ENCODE measurements around the gene SCG2. TPM values are rescaled to one million over a fixed set of nuclear protein-coding genes. Genes with fewer than 3 reads are reported as not detected.
A peak's percentile ranks its signal among the peaks of the same experiment; 100 is the strongest.

Gene SCG2
- under 1 TPM in 1 of 2 donors, not detected in 1; 0.13 TPM for total RNA-seq
- polyA plus RNA-seq (2013, experiment 1 of 2): 5.3 TPM
- 6.2 TPM for polyA plus RNA-seq (2013, experiment 2 of 2)
- long read RNA-seq, experiment 1: 0 reads
- long read RNA-seq, experiment 2: 0 reads
- long read RNA-seq, experiment 3: 0 reads
- long read RNA-seq, experiment 4: 0 reads

DNA sequence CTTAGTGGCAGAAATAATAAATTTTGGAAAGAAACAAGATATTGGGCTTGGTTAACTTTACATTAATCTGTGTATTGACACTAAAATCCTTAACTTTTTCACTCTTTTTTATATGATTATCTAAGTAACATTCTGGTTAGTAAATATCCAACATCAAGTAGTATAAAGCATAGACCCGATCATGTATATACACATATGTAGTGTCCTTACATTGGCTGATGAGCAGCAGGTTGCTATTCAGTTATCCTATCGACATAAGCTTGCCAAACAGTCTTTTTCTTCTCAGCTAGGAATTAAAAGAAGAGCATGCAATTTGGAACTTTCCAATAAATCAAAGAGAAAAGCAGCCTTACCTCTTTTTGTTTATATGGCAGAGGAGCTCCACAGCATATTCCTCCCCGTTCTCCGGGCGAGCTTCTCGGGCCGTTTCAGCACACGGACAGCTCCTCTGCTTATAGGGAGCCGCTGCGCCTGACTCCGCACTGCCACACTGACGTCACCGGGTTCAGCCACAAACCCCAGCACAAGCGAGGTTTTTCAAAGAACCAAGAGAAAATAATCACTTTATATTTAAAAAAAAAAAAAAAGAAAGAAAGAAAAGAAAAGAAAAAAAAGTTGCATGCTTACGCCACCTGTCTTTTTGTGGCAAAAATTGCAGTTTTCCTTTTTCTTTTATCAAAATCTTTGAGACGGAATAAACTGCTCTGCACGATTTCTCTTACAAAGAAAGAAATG is at the start of gene SCG2:
SCG2 (minus strand) TSS at position 430 of the 735 bp plus-strand sequence. CDS start 3,079 bp downstream, outside the sequence.
- Histone ChIP-seq H3K4me3 (ENCODE audit: low read length) (no peak within 1 kb of the TSS), H3K9ac (ENCODE audit: extremely low read depth, low read length, poor library complexity, severe bottlenecking) (no peak within 1 kb of the TSS), H3K27ac (ENCODE audit: low read depth, low read length) (no peak within 1 kb of the TSS), H3K4me1 (ENCODE audit: control insufficient read depth, insufficient read depth, low read length) (no peaks in the 10 kb centered on the region), H3K36me3 (ENCODE audit: control insufficient read depth, insufficient read depth, low read length) (no peaks in the 10 kb centered on the region), H3K9me3 (ENCODE audit: control insufficient read depth, low read length) (no peaks in the 10 kb centered on the region), H3K27me3 (ENCODE audit: control insufficient read depth, insufficient read depth, low read length, poor library complexity, severe bottlenecking) (peaks cover 33% of the 10 kb centered on the region)
- H3K4me3 Mint-ChIP-seq: no peak within 1 kb of the TSS
- H3K27ac Mint-ChIP-seq: no peak within 1 kb of the TSS
- TF ChIP-seq CTCF (conservative IDR thresholded peaks at IDR 0.05): peak; percentile 49
- peaks cover 61% of the 10 kb centered on the region for H3K27me3 Mint-ChIP-seq (ENCODE audit: insufficient read depth)
- H3K36me3 Mint-ChIP-seq (ENCODE audit: low read depth): no peaks in the 10 kb centered on the region
- DNase-seq: peak; percentile 90
- no peaks in the 10 kb centered on the region for H3K9me3 Mint-ChIP-seq
- H3K4me1 Mint-ChIP-seq: peaks cover 6% of the 10 kb centered on the region
- WGBS, 2 experiments (ENCODE audit: insufficient coverage in 1 of 2, insufficient read length in 1 of 2): 22 to 46% methylated on average over 6 to 17 of the region's 17 CpGs

DNA sequence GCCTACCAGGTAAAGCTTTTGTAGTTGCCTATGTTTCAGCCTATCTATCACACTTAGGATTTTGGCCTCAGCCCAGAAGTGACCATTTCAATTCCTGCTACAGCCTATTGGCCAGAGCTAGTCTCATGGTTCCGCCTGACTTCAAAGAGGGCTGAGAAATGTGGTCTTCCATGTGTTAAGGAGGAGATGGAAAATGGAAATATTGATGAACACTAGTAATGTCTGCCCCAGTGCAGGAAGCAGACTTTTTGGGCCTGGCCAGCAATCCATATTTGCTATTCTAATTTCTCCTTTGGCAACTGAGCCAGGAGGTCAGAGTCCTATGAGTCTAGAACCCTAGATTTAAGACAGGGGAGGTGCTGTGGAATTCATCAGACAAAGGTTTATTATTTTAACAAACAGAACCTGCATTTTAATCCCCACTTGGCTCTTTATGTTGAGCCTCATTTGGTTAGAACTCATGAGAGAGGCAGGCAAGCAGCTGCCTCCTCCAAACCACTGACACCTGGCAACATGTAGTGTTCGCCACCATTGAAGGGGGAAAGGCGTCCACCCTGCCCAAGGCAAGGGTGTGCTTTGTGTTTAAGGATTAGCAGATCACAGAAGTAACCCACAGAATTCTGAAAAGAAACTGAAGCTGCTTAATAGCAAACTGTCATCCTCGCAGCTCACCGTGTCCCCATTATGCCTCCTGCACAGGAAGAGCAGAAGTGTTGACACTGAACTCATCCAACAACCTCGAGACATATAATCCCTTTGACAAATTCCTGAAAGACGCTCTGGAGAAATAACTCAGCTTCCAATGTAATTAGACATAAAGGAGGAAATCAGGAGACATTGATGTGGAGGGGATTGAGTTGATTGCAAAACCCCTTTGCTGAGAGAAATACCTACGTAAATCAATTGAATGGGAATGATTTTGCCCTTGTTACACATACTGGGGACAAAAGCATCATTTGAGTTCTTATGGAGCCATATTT is 47.7 kb upstream of the SCG2 start:
- H3K4me3 Mint-ChIP-seq: no peak overlapping the region
- H3K27me3 Mint-ChIP-seq (ENCODE audit: insufficient read depth): peaks cover 8% of the 10 kb centered on the region
- no peak overlapping the region for H3K27ac ChIP-seq (ENCODE audit: low read depth, low read length)
- TF ChIP-seq CTCF (conservative IDR thresholded peaks at IDR 0.05): no peak
- H3K36me3 ChIP-seq (ENCODE audit: control insufficient read depth, insufficient read depth, low read length): no peaks in the 10 kb centered on the region
- H3K27ac Mint-ChIP-seq: no peak overlapping the region
- no peaks in the 10 kb centered on the region for H3K4me1 ChIP-seq (ENCODE audit: control insufficient read depth, insufficient read depth, low read length)
- no peaks in the 10 kb centered on the region for H3K36me3 Mint-ChIP-seq (ENCODE audit: low read depth)
- no peak overlapping the region for H3K4me3 ChIP-seq (ENCODE audit: low read length)
- H3K4me1 Mint-ChIP-seq: peaks cover 6% of the 10 kb centered on the region
- no peak for DNase-seq
- no peaks in the 10 kb centered on the region for H3K27me3 ChIP-seq (ENCODE audit: control insufficient read depth, insufficient read depth, low read length, poor library complexity, severe bottlenecking)
- H3K9me3 ChIP-seq (ENCODE audit: control insufficient read depth, low read length): no peaks in the 10 kb centered on the region
- WGBS, 2 experiments (ENCODE audit: insufficient coverage in 1 of 2, insufficient read length in 1 of 2): 90 to 95% methylated on average over 5 to 8 of the region's 8 CpGs
- peaks cover 3% of the 10 kb centered on the region for H3K9me3 Mint-ChIP-seq
- H3K9ac ChIP-seq (ENCODE audit: extremely low read depth, low read length, poor library complexity, severe bottlenecking): no peak overlapping the region

- H3K4me1 ChIP-seq (ENCODE audit: control insufficient read depth, insufficient read depth, low read length): no peaks in the 10 kb centered on the region
- no peaks in the 10 kb centered on the region for H3K36me3 Mint-ChIP-seq (ENCODE audit: low read depth)
- H3K9ac ChIP-seq (ENCODE audit: extremely low read depth, low read length, poor library complexity, severe bottlenecking): no peak overlapping the region
- no peaks in the 10 kb centered on the region for H3K9me3 ChIP-seq (ENCODE audit: control insufficient read depth, low read length)
- no peak for TF ChIP-seq CTCF (conservative IDR thresholded peaks at IDR 0.05)
- H3K4me3 Mint-ChIP-seq: no peak overlapping the region
- H3K27ac Mint-ChIP-seq: no peak overlapping the region
- no peaks in the 10 kb centered on the region for H3K27me3 ChIP-seq (ENCODE audit: control insufficient read depth, insufficient read depth, low read length, poor library complexity, severe bottlenecking)
- no peak overlapping the region for H3K4me3 ChIP-seq (ENCODE audit: low read length)
- H3K27me3 Mint-ChIP-seq (ENCODE audit: insufficient read depth): peaks cover 8% of the 10 kb centered on the region
- H3K36me3 ChIP-seq (ENCODE audit: control insufficient read depth, insufficient read depth, low read length): no peaks in the 10 kb centered on the region
- H3K4me1 Mint-ChIP-seq: peaks cover 6% of the 10 kb centered on the region
- no peak overlapping the region for H3K27ac ChIP-seq (ENCODE audit: low read depth, low read length)
- DNase-seq: no peak
- peaks cover 3% of the 10 kb centered on the region for H3K9me3 Mint-ChIP-seq
These were observed 46.6 kb upstream of the SCG2 start for GRCh38 chr2:223648755-223649154.
